ENCODE data around the gene FXYD5.
"Not testable (repeated sequence)": the region's sequence is repeated elsewhere in the genome, so short reads cannot be mapped to it uniquely, and the experiment has no call there.

Gene FXYD5

DNA sequence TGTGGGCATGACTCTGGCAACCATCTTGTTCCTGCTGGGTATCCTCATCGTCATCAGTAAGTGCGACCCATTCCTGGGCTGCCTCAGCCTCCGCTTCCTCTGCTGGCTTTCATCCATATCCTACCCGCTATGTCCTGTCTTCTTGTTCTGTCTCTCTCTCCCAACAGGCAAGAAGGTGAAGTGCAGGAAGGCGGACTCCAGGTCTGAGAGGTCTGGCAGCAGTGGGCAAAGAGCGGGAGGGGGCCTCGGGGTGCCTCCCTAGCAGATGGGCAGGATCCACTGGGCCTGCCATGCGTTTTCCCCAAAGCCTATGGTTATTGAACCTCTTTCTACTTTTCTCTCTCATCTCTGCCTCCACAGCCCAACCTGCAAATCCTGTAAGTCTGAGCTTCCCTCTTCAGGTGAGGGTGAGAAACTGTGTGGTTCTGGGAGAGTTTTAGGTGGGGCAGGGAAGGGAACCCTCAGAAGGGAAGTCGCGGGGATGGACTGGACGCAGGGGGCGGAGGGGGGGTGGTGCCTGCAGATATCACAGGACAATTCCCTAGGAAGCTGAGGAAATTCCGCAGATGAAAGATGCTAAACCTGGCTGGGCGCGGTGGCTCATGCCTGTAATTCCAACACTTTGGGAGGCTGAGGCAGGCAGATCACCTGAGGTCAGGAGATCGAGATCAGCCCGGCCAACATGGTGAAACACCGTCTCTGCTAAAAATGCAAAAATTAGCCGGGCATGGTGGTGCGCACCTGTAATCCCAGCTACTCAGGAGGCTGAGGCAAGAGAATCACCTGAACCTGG, 3.1 kb upstream of the FXYD5 start:
- peak in 2 of 10 donors; percentile 51 to 66 for DNase-seq
- intact Hi-C loops (cut with DNase I) = no loop called here

- intact Hi-C loops (cut with DNase I) = not testable (repeated sequence)
- DNase-seq = peak in 2 of 10 donors; percentile 35 to 56
These were observed 1.4 kb upstream of the FXYD5 start for GRCh38 chr19:35153129-35153522.

- peak in 2 of 10 donors; percentile 77 to 80 for DNase-seq
- intact Hi-C loops (cut with DNase I) = no loop called here
These were observed 622 bp upstream of the FXYD5 start for GRCh38 chr19:35153701-35154524.

DNA sequence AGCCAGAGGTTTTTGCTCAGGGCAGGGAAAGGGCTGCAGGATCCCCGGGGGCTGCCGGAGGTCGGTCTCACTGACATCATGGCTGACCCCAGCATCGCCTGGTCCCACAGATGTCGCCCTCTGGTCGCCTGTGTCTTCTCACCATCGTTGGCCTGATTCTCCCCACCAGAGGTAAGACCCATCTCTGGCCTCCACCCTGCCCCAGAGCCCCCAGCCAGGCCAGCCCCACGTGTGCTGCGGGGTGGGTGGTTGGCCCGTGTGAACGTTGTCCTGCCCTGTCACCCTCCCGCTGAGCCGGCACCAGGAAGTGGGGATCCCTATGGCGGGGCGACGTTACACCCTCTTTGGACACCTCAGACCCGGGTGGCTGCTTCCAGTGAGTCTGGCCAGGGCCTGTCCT, 906 bp downstream of the FXYD5 start:
- DNase-seq = peak in 2 of 10 donors; percentile 61 to 72
- intact Hi-C loops (cut with DNase I) = no loop called here

DNA sequence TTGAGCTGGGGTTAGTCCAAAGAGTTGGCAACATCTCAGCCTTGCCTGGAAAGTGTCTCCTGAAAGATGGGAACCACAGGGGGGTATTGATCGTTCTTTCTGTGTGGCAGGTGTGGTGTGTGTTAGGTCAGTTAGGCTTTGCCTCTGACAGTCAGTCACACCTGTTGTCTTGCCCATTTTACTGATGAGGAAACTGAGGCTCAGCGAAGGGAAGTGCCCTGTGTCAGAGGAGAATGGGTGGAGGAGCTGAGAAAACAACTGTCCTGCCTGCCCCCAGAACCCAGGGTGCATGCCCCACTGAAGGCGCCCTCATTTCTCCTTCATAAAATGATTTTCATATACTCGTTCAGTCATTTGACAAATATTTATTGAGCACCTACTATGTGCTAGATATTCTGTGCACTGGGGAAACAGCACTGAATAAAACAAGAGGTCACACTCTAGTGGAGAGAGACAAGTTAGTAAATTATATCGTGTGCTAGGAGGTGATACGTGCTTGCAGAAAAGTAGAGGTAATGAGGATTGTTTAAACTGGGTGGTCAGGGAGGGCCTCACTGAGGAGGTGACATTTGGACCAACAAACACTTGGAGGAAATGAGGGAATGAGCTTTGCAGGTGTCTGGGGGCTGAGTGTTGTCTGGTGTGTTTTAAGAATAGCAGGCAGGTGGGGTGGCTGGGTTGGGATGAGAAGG, 1.6 kb downstream of the FXYD5 start:
- intact Hi-C loops (cut with DNase I) = no loop called here
- DNase-seq = peak in 1 of 10 donors; percentile 21

DNA sequence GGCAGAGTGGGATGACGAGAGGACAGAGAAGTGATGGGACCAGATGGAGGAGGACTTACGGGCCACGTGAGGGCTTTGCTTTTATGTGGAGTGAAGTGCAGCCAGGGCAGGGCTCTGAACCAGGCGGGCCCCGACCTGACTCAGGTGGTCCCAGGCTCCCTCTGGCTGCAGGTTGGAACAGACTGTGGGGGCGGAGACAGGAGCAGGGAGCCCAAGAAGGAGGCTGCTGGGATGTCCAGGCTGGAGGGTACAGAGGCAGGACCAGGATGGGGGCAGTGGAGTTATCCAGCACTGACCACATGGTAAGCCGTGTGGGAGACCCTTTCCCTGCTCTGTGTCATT, 2.1 kb downstream of the FXYD5 start:
- DNase-seq = peak in 1 of 10 donors; percentile 30
- intact Hi-C loops (cut with DNase I) = no loop called here

- peak in 1 of 10 donors; percentile 29 for DNase-seq
- intact Hi-C loops (cut with DNase I) = no loop called here
These were observed 2.9 kb downstream of the FXYD5 start for GRCh38 chr19:35157431-35157830.

GRCh38 chr19:35159606-35160005, 5.1 kb downstream of the FXYD5 start:
- intact Hi-C loops (cut with DNase I) = no loop called here
- DNase-seq = no peak

- intact Hi-C loops (cut with DNase I) = no loop called here
- DNase-seq = no peak
These were observed 6.3 kb downstream of the FXYD5 start for GRCh38 chr19:35160629-35161433.

DNA sequence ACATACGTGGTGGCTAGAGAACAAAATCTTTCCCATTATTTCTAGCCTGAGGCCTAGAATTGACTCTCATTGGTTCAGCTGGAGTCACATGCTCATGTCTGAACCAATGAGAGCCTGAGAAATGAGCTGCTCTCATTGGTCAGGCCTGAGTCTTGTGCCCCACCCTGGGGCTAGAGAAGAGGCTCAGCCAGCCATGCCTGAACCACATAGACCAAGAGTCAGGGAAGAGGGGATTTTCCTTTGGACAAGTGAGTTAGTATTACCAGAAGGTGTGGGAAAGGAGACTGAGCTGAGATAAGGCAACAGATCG, 6.9 kb downstream of the FXYD5 start:
- no peak for DNase-seq
- intact Hi-C loops (cut with DNase I) = no loop called here

GRCh38 chr19:35162471-35163326, 8.2 kb downstream of the FXYD5 start:
- intact Hi-C loops (cut with DNase I) = no loop called here
- no peak for DNase-seq

GRCh38 chr19:35164418-35164817, 9.9 kb downstream of the FXYD5 start:
- intact Hi-C loops (cut with DNase I) = no loop called here
- no peak for DNase-seq

DNA sequence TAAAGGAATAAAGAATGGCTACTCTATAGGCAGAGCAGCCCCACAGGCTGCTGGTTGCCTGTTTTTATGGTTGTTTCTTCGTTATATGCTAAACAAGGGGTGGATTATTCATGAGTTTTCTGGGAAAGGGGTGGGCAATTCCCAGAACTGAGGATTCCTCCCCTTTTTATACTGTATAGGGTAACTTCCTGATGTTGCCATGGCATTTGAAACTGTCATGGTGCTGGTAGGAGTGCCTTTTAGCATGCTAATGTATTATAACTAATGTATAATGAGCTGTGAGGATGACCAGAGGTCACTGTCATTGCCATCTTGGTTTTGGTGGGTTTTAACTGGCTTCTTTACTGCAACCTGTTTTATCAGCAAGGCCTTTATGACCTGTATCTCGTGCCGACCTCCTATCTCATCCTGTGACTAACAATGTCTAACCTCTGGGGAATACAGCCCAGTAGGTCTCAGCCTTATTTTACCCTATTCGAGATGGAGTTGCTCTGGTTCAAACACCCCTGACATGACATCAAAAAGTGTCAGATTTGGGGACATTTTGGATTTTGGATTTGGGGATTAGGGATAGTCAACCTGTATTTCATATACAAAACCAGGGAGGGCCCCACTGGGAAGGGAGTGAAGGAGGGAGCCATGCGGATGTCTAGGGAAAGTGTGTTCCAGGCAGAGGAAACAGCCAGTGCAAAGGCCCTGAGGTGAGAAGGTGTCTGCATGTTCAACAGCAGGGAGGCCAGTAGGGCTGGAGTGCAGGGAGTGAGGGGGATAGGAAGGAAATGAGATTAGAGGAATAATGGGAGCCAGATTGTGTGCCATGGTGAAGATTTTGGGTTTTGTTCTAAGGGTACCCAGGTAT, 10.9 kb downstream of the FXYD5 start:
- no peak for DNase-seq
- intact Hi-C loops (cut with DNase I) = no loop called here

DNA sequence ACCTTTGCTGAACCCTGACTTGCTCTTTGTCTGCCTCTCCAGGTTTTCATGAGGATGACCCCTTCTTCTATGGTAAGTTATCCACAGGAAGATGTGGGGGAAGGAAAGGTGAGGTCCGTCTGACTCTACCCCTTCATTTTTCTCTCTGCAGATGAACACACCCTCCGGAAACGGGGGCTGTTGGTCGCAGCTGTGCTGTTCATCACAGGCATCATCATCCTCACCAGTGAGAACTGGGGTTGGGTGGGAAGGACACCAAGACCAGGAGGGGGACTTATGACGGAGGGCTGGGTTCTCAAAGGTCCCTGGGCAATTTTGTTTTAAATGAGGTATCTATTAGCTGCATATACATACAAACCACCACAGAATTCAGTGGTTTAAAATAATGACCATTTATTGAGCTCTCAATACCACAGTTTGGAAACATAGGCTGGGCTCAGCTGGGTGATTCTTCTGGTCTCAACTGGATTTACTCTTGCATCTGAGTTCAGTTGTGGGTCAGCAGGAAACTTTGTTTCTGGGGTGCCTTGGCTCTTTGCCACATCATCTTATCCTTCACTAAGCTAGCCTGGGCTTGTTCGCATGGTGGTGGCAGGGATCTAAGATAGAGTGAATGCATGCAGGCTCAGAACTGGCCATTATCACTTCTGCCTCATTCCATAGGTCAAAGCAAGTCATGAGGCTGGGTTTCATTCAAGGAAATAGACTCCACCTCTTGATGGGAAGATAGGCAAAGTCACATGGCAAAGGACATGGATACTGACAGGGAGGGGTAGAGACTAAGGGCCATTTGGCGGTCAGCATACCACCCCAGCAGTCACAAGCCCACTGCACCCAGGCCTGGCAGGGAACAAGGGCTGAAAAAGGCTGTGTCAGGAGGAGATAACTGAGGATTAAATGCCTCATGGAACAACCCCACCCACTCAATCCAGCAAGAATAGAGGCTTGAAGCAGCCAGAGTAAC, 11.8 kb downstream of the FXYD5 start:
- DNase-seq = no peak
- intact Hi-C loops (cut with DNase I) = no loop called here

DNA sequence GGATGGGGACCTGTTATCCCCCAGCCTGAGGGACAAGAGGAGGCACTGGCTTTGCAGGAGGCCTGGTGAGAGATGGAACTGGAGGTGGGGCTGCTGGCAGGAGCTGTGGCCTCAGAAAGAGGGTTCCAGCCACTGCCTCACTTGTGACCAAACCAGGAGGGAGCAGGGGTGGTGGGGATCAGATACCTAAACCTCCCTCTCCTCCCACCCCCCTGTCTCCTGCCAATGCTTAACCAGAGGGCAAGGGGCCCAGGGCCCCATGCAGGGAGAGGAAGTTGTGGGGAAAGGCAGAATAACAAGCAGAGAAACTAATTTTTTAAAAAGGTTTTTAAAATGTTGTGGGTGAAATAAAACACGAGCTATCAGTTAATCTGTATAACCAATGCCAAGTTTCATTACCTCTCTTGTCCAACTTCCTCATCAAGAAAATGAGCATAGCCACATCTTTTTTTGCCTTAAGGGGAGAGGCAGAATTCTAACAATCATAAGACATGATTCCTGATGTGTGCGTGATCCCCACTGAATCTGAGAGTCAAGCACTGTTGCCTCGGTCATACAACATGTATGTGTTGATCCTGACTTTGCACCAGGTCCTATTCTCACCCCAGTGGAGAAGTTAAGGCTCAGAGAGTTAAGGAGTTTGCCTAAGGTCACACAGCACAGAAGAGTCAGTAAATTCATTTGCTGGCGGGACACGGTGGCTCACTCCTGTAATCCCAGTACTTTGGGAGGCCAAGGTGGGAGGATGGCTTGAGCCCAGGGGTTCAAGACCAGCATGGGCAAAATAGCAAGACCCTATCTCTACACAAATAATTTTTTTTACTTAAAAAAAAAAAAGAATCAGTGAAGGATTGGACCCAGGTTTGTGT, 12.9 kb downstream of the FXYD5 start:
- DNase-seq = no peak
- intact Hi-C loops (cut with DNase I) = no loop called here

- intact Hi-C loops (cut with DNase I) = no loop called here
These were observed 13.7 kb downstream of the FXYD5 start for GRCh38 chr19:35168196-35168595.

More at GRCh38 chr19:35168196-35168595, 13.7 kb downstream of the FXYD5 start:
- no peak for DNase-seq

Data from posterior cingulate gyrus (tissue), 11 donors.